Right lobe of liver (tissue), 4 donors: ENCODE measurements around the gene SPIRE1.

Experiments
- POLR2A ChIP-seq: fragments of 450-650 bp; IDR thresholded peaks from one replicate; pipeline ENCODE4 v1.6.1; 2017; ENCODE audit warnings: antibody characterized with exemption, mild to moderate bottlenecking
- TF ChIP-seq, protein P1 (sequence below), 4 donors: fragments of 200-600 bp in 3 of 4; fragments of 450-650 bp in 1 of 4; IDR thresholded peaks; one replicate each; pipeline versions ENCODE4 v1.5.1 to v1.8.0; 2016 to 2022; ENCODE audit warnings: antibody characterized with exemption in 4 of 4, mild to moderate bottlenecking in 2 of 4
- donor health status: DM: no; HTN: no; CAD: no.
- donor health status: DM: no; HTN: no; CAD: no.
- donor health status: DM: no; HTN: yes; CAD: no.

DNA sequence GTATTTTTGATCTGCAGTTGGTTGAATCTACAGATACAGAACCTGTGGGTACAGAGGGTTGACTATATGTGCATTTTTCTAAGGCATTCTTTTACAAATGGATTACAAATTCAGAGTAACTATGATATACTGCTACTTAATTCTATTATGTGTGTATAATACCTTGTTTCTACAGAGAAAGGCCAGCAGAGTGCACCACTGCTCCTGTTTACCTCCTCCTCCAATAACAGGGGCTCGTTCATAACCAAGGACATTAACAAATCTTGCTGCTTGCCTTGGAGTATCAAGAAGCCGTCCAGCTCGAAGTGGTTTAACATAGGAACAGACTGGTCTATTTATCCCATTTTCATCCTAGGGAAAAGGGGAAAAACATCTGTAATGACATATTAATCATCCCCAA is 28.2 kb upstream of the SPIRE1 start:
- TF ChIP-seq, protein P1, sequence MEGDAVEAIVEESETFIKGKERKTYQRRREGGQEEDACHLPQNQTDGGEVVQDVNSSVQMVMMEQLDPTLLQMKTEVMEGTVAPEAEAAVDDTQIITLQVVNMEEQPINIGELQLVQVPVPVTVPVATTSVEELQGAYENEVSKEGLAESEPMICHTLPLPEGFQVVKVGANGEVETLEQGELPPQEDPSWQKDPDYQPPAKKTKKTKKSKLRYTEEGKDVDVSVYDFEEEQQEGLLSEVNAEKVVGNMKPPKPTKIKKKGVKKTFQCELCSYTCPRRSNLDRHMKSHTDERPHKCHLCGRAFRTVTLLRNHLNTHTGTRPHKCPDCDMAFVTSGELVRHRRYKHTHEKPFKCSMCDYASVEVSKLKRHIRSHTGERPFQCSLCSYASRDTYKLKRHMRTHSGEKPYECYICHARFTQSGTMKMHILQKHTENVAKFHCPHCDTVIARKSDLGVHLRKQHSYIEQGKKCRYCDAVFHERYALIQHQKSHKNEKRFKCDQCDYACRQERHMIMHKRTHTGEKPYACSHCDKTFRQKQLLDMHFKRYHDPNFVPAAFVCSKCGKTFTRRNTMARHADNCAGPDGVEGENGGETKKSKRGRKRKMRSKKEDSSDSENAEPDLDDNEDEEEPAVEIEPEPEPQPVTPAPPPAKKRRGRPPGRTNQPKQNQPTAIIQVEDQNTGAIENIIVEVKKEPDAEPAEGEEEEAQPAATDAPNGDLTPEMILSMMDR (IDR thresholded peaks at IDR 0.05), result peak in 2 of 4 donors; percentile 9 to 10
- TF ChIP-seq POLR2A, result no peak
